WTC11 (cell line): ENCODE measurements around the gene ELN.

ENCODE experiments used
- JUN ChIP-seq: sonication (generic); formaldehyde crosslinking; IDR thresholded peaks from 2 replicates; pipeline ENCODE4 v1.8.0; 2023; ENCODE audit warnings: mild to moderate bottlenecking, missing genetic modification reagents
- TF ChIP-seq, protein P1 (sequence below): sonication (generic); formaldehyde crosslinking; IDR thresholded peaks from 2 replicates; pipeline ENCODE4 v1.8.0; 2022; ENCODE audit warnings: mild to moderate bottlenecking, missing genetic modification reagents
- TF ChIP-seq, protein P2 (sequence below): fragments of 200-600 bp; IDR thresholded peaks from 2 replicates; pipeline ENCODE4 v1.8.0; 2022; ENCODE audit warnings: antibody characterized with exemption
- TF ChIP-seq, protein P3 (sequence below): sonication (generic); formaldehyde crosslinking; conservative IDR thresholded peaks from 2 replicates; pipeline ENCODE4 v1.8.1; 2023; ENCODE audit warnings: mild to moderate bottlenecking, low read depth, missing genetic modification reagents, moderate library complexity

DNA sequence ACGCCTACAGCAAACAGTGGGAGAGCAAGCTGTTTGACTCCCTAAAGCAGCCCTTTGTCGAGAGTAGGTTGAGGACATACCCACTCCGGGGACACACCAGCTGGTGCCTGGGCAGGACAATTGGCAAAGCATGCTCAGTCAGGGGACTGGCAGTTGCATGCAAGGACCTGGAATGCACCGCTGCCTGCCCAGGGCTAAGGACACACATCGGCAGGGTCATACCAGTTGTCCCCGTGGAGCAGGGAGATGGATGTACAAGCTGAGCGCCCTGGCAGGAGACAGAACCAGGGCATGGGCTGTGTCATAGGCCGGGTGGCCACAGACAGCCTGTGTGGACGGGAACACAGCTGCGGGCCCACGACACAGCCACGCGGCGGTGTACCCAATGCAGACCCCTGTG lies 18.3 kb upstream of the ELN start:
- TF ChIP-seq, protein P1, sequence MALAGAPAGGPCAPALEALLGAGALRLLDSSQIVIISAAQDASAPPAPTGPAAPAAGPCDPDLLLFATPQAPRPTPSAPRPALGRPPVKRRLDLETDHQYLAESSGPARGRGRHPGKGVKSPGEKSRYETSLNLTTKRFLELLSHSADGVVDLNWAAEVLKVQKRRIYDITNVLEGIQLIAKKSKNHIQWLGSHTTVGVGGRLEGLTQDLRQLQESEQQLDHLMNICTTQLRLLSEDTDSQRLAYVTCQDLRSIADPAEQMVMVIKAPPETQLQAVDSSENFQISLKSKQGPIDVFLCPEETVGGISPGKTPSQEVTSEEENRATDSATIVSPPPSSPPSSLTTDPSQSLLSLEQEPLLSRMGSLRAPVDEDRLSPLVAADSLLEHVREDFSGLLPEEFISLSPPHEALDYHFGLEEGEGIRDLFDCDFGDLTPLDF (CRISPR knock-in tag), result no peak
- TF ChIP-seq, protein P2, sequence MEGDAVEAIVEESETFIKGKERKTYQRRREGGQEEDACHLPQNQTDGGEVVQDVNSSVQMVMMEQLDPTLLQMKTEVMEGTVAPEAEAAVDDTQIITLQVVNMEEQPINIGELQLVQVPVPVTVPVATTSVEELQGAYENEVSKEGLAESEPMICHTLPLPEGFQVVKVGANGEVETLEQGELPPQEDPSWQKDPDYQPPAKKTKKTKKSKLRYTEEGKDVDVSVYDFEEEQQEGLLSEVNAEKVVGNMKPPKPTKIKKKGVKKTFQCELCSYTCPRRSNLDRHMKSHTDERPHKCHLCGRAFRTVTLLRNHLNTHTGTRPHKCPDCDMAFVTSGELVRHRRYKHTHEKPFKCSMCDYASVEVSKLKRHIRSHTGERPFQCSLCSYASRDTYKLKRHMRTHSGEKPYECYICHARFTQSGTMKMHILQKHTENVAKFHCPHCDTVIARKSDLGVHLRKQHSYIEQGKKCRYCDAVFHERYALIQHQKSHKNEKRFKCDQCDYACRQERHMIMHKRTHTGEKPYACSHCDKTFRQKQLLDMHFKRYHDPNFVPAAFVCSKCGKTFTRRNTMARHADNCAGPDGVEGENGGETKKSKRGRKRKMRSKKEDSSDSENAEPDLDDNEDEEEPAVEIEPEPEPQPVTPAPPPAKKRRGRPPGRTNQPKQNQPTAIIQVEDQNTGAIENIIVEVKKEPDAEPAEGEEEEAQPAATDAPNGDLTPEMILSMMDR, result no peak
- no peak for TF ChIP-seq JUN (CRISPR knock-in tag)
- TF ChIP-seq, protein P3, sequence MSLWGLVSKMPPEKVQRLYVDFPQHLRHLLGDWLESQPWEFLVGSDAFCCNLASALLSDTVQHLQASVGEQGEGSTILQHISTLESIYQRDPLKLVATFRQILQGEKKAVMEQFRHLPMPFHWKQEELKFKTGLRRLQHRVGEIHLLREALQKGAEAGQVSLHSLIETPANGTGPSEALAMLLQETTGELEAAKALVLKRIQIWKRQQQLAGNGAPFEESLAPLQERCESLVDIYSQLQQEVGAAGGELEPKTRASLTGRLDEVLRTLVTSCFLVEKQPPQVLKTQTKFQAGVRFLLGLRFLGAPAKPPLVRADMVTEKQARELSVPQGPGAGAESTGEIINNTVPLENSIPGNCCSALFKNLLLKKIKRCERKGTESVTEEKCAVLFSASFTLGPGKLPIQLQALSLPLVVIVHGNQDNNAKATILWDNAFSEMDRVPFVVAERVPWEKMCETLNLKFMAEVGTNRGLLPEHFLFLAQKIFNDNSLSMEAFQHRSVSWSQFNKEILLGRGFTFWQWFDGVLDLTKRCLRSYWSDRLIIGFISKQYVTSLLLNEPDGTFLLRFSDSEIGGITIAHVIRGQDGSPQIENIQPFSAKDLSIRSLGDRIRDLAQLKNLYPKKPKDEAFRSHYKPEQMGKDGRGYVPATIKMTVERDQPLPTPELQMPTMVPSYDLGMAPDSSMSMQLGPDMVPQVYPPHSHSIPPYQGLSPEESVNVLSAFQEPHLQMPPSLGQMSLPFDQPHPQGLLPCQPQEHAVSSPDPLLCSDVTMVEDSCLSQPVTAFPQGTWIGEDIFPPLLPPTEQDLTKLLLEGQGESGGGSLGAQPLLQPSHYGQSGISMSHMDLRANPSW (CRISPR knock-in tag), result no peak
